ENCODE results near the gene TPM1.

GRCh38 chr15:63018639-63019038 lies 23.9 kb upstream of the TPM1 start:
- TF ChIP-seq CTCF (IDR thresholded peaks at IDR 0.05; ENCODE audit: low read depth, low read length, missing input control), result no peak
- no peak for TF ChIP-seq ATF3 (IDR thresholded peaks at IDR 0.05)
- no peak for TF ChIP-seq SP1 (IDR thresholded peaks at IDR 0.05)
- TF ChIP-seq JUND (IDR thresholded peaks at IDR 0.05), result no peak
- TF ChIP-seq YY1 (IDR thresholded peaks at IDR 0.05), result no peak
- TF ChIP-seq MAX (IDR thresholded peaks at IDR 0.05), result no peak
- no peak for TF ChIP-seq ZBTB33 (IDR thresholded peaks at IDR 0.05)
- TF ChIP-seq TAF1 (conservative IDR thresholded peaks at IDR 0.05), result no peak
- no peak for TF ChIP-seq FOXA1 (IDR thresholded peaks at IDR 0.05)
- no peak for TF ChIP-seq NR2F2 (IDR thresholded peaks at IDR 0.05)

All from liver (tissue), 3 donors.